WI38 (cell line): Measurements from ENCODE around the gene NUMB.

ENCODE experiments used
- H3K4me3 ChIP-seq: 2 replicates; pipeline ENCODE4 v1.5.1; 2011; ENCODE audit warnings: low read depth, mild to moderate bottlenecking, control low read depth, low read length
- TF ChIP-seq, protein P1 (sequence below): IDR thresholded peaks from 2 replicates; pipeline ENCODE4 v1.5.1; 2012; ENCODE audit warnings: low read depth, mild to moderate bottlenecking, control low read depth, low read length

The NUMB gene

DNA sequence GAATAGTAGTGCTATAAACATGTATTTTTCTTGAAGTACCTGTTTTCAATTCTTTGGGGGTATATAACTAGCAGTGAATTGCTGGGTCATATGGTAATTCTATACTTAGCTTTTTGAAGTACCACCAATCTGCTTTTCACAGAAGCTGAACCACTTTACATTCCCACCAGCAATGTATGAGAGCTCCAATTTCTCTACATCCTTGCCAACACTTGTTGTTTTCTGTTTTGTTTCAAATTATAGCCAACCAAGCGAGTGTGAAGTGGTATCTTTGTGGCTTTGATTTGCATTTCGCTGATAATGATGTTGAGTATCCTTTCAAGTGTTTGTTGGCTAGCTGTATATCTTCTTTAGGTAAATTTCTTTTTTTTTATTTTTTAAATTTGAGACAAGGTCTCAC is 125.3 kb downstream of the NUMB start:
- H3K4me3 ChIP-seq, result no peak overlapping the region
- TF ChIP-seq, protein P1, sequence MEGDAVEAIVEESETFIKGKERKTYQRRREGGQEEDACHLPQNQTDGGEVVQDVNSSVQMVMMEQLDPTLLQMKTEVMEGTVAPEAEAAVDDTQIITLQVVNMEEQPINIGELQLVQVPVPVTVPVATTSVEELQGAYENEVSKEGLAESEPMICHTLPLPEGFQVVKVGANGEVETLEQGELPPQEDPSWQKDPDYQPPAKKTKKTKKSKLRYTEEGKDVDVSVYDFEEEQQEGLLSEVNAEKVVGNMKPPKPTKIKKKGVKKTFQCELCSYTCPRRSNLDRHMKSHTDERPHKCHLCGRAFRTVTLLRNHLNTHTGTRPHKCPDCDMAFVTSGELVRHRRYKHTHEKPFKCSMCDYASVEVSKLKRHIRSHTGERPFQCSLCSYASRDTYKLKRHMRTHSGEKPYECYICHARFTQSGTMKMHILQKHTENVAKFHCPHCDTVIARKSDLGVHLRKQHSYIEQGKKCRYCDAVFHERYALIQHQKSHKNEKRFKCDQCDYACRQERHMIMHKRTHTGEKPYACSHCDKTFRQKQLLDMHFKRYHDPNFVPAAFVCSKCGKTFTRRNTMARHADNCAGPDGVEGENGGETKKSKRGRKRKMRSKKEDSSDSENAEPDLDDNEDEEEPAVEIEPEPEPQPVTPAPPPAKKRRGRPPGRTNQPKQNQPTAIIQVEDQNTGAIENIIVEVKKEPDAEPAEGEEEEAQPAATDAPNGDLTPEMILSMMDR, result no peak

DNA sequence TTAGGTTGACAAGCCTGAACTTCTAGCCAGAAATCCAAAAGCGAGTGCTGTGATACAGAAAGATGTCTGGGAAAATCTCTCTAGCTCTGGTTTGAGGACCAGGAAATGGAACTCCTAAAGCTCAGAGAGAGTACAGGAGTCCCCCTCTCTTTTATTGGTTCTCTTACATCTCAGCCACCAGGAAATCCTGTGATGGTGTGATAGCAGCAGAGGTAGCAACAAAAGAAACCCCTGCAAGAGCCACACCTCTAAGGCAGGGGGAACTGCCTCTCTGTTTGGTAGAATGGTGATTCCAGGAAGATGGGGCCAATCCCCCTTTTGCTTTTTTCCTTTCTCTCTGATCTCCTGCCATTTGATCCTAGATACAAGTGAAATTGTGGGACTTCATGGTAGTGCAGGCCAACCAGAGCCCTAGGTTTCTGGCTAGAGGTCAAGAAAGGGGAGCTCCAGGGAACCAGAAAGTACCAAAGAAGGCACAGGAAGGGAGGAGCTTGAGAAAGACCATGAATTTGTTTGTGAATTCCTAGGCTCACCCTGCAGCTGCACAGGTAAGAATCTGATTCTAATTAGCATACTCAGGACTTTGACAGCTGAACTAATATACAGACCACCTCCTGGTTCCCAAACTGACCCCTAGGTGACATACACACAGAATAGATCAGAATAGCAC is 132.6 kb downstream of the NUMB start:
- TF ChIP-seq, protein P1, result no peak
- no peak overlapping the region for H3K4me3 ChIP-seq

DNA sequence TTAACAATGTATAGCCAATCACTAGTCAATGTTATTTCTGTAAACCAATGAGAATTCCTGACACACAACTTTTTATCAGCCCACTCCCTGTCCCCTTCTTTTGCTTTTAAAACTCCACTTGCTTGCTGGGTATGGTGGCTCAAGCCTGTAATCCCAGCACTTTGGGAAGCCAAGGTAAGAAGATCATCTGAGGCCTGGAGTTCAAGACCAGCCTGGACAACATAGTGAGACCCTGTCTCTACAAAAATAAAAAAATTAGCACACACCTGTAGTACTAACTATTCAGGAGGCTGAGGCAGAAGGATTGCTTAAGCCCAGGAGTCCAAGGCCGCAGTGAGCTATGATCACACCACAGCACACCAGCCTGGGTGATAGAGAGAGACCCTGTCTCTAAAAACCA is 133.3 kb downstream of the NUMB start:
- H3K4me3 ChIP-seq, result no peak overlapping the region
- TF ChIP-seq, protein P1, result no peak

DNA sequence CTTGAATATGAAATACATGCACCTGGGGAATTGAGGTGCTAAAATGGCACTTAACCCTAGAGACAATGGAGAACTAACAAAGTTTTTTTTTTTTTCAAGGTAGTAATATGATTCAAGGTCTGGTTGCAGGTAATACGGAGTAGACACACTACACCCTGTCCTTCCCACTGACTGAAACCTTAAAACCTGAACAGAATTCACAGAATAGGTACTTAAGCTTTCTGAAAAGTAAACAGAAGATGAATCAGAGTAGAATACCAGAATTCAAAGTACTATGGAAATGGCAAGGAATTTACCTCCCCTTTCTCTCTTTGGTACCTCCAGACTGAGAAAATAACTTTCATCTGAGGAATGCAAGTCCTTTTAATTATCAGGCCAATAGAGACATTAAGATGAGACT is 133.8 kb downstream of the NUMB start:
- H3K4me3 ChIP-seq, result no peak overlapping the region
- TF ChIP-seq, protein P1, result no peak

DNA sequence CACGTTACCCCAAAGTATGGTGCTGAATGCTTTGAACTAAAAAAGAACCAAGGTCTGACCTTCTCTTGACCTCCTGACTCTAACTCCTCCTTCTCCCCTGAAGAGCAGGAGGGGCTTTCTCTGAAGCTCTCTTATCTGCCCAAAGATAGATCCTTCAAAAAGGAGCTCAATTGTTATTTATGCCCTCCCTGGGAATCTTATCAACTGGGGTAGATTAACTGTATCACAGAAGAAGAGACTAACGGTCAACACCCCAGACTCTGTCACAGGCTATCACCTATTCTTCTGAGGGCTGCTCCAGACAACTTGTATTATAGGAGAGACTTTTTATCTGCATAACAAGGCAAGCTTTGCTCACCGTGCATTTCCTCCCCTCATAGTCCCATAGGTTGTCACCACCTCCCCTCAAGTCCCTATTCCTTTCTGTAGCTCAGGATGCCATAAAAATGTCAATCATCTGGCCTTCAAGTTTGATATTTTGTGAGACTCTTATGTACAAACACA is 134.4 kb downstream of the NUMB start:
- H3K4me3 ChIP-seq, result no peak overlapping the region
- TF ChIP-seq, protein P1, result no peak

DNA sequence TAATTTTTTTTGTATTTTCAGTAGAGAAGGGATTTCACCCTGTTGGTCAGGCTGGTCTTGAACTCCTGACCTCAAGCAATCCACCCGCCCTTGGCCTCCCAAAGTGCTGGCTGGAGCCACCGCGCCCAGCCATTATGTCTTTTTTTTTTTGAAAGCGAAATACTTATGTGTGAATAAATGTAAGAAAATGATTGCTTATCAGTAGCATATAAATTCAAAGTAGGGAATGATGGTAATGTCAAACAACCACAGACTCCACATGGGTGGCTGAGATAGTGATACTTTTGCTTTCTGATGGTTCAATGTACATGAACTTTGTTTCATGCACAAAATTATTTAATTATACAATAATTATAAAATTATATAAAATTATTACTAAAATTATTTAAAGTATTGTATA is 145.2 kb downstream of the NUMB start:
- H3K4me3 ChIP-seq, result no peak overlapping the region
- TF ChIP-seq, protein P1, result no peak

DNA sequence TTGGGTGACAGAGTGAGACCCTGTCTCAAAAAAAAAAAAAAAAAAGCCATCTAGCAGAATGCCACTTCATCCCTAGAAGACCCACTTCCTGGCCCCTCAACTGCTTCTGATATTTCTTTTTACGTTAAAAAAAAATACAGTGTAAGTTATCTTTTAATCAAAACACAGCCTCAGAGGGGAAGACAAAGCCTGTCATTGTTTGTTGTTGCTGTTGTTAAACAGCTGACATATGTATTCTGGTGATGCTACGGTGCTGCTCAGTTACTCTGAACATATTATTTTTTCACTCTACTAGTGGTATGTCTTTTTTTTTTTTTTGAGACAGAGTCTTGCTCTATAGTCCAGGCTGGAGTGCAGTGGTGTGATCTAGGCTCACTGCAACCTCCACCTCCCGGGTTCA is 145.7 kb downstream of the NUMB start:
- TF ChIP-seq, protein P1, result no peak
- H3K4me3 ChIP-seq, result no peak overlapping the region
